H1 (cell line): ENCODE measurements around the gene DNAJC27. TPM values are rescaled to one million over a fixed set of nuclear protein-coding genes. Genes with fewer than 3 reads are reported as not detected.

Experiments used
- CTCF ChIA-PET: fragments of 300-600 bp; sonication (Branson Sonifier 250); formaldehyde crosslinking; loops from one replicate; lab custom pipeline; 2021; ENCODE audit not compliant: partially characterized antibody; lab: Charles Lee
- POLR2A ChIA-PET: fragments of 300-600 bp; sonication (Branson Sonifier 250); formaldehyde crosslinking; loops from one replicate; lab custom pipeline; 2021; ENCODE audit warnings: inconsistent platforms; ENCODE audit not compliant: partially characterized antibody; lab: Charles Lee
- DNase-seq, 2 experiments: peaks; one replicate each; pipeline versions ENCODE4 v3.0.0 to v3.0.0-alpha.2; 2010 to 2022; ENCODE audit warnings: low spot score in 2 of 2, low read depth in 1 of 2, mixed read lengths in 1 of 2
- FAIRE-seq: peaks from 2 replicates; lab custom pipeline; 2011; peaks lifted over from hg19 to GRCh38; lab: Jason Lieb, UNC
- H2AFZ ChIP-seq: 2 replicates; pipeline ENCODE4 v1.8.1; 2012; ENCODE audit warnings: low read length, inconsistent platforms
- H2AK5ac ChIP-seq: 2 replicates; pipeline ENCODE4 v1.6.1; 2013; ENCODE audit warnings: low read depth, low read length
- H2BK120ac ChIP-seq: replicated peaks from 2 replicates; pipeline ENCODE3; 2013; ENCODE audit warnings: low read depth, low read length, inconsistent platforms
- H2BK12ac ChIP-seq: 2 replicates; pipeline ENCODE4 v1.6.1; 2013; ENCODE audit warnings: low read depth, low read length
- H2BK15ac ChIP-seq: 2 replicates; pipeline ENCODE4 v1.6.1; 2013; ENCODE audit warnings: low read length
- H2BK20ac ChIP-seq: 2 replicates; pipeline ENCODE4 v1.6.1; 2013; ENCODE audit warnings: low read length
- H2BK5ac ChIP-seq: 2 replicates; pipeline ENCODE4 v1.6.1; 2013; ENCODE audit warnings: low read depth, low read length
- H3K14ac ChIP-seq: 2 replicates; pipeline ENCODE4 v1.6.1; 2013; ENCODE audit warnings: inconsistent platforms; ENCODE audit not compliant: insufficient read length
- H3K18ac ChIP-seq: 2 replicates; pipeline ENCODE4 v1.6.1; 2013; ENCODE audit warnings: low read length; ENCODE audit errors: extremely low read depth
- H3K23ac ChIP-seq: 2 replicates; pipeline ENCODE4 v1.6.1; 2013; ENCODE audit warnings: inconsistent platforms; ENCODE audit not compliant: insufficient read length
- H3K23me2 ChIP-seq: 2 replicates; pipeline ENCODE4 v1.6.1; 2013; ENCODE audit warnings: low read depth, low read length
- H3K27ac ChIP-seq: 2 replicates; pipeline ENCODE4 v1.6.1; 2011; ENCODE audit warnings: low read depth, low read length, inconsistent platforms
- H3K27me3 ChIP-seq, 4 experiments: replicated peaks in 1 of 4; 1 replicate in 1 of 4; 2 replicates in 3 of 4; pipeline versions ENCODE4 v1.6.1 to v1.8.1; 2011 to 2013; ENCODE audit warnings: low read length in 3 of 4, mild to moderate bottlenecking in 3 of 4, inconsistent platforms in 2 of 4, mixed read lengths in 2 of 4, moderate library complexity in 1 of 4; ENCODE audit not compliant: control insufficient read depth in 3 of 4, insufficient read depth in 3 of 4; ENCODE audit errors: extremely low read depth in 1 of 4
- H3K36me3 ChIP-seq, 4 experiments: 2 replicates each; pipeline versions ENCODE4 v1.6.1 to v1.8.1; 2011 to 2013; ENCODE audit warnings: mild to moderate bottlenecking in 4 of 4, low read length in 3 of 4, moderate library complexity in 2 of 4, control low read depth in 1 of 4, inconsistent platforms in 1 of 4; ENCODE audit not compliant: insufficient read depth in 4 of 4, control insufficient read depth in 2 of 4
- H3K4ac ChIP-seq: replicated peaks from 2 replicates; pipeline ENCODE3; 2013; ENCODE audit warnings: low read length, low read depth, mixed read lengths, inconsistent platforms; ENCODE audit not compliant: insufficient read length
- H3K4me1 ChIP-seq, 4 experiments: replicated peaks in 1 of 4; 1 replicate in 1 of 4; 2 replicates in 3 of 4; pipeline versions ENCODE4 v1.6.1 to v1.8.1; 2011 to 2013; ENCODE audit warnings: low read length in 3 of 4, inconsistent platforms in 2 of 4, mixed read lengths in 1 of 4; ENCODE audit not compliant: insufficient read depth in 4 of 4, control insufficient read depth in 3 of 4
- H3K4me2 ChIP-seq, 2 experiments: 2 replicates each; pipeline versions ENCODE4 v1.6.1 to v1.8.1; 2011 to 2013; ENCODE audit warnings: low read depth in 2 of 2, low read length in 2 of 2, control low read depth in 1 of 2, inconsistent platforms in 1 of 2, mild to moderate bottlenecking in 1 of 2; ENCODE audit not compliant: insufficient read depth in 1 of 2
- H3K4me3 ChIP-seq, 4 experiments: fragments of 200-600, 300-600 bp in 1 of 4; sonication (generic), shearing (Covaris generic), sonication (Bioruptor Twin) in 1 of 4; 2 replicates each; pipeline versions ENCODE4 v1.5.1 to v1.8.1; 2011 to 2016; ENCODE audit warnings: low read length in 4 of 4, low read depth in 3 of 4, control low read depth in 2 of 4, inconsistent platforms in 2 of 4, mild to moderate bottlenecking in 2 of 4, mixed read lengths in 1 of 4, moderate library complexity in 1 of 4; ENCODE audit not compliant: insufficient read depth in 2 of 4; ENCODE audit errors: extremely low read depth in 1 of 4
- H3K56ac ChIP-seq: replicated peaks from 2 replicates; pipeline ENCODE3; 2013; ENCODE audit warnings: low read depth, mild to moderate bottlenecking, mixed read lengths, low read length, inconsistent platforms; ENCODE audit not compliant: insufficient read length
- H3K79me1 ChIP-seq: 2 replicates; pipeline ENCODE4 v1.6.1; 2013; ENCODE audit warnings: low read depth, low read length, control low read depth
- H3K79me2 ChIP-seq, 2 experiments: 2 replicates each; pipeline versions ENCODE4 v1.6.1 to v1.8.1; 2012 to 2013; ENCODE audit warnings: low read length in 2 of 2, mild to moderate bottlenecking in 2 of 2, inconsistent platforms in 1 of 2; ENCODE audit not compliant: insufficient read depth in 2 of 2, control insufficient read depth in 1 of 2
- H3K9ac ChIP-seq, 4 experiments: replicated peaks in 1 of 4; 1 replicate in 1 of 4; 2 replicates in 3 of 4; pipeline versions ENCODE4 v1.6.1 to v1.8.1; 2011 to 2013; ENCODE audit warnings: low read depth in 3 of 4, low read length in 3 of 4, control low read depth in 2 of 4, mild to moderate bottlenecking in 2 of 4, moderate library complexity in 2 of 4, inconsistent platforms in 1 of 4; ENCODE audit errors: extremely low read depth in 1 of 4
- H3K9me3 ChIP-seq, 2 experiments: 2 replicates each; pipeline versions ENCODE4 v1.6.1 to v1.8.1; 2012 to 2013; ENCODE audit warnings: mild to moderate bottlenecking in 2 of 2, moderate library complexity in 2 of 2, control low read depth in 1 of 2, inconsistent platforms in 1 of 2, low read depth in 1 of 2, low read length in 1 of 2, mixed read lengths in 1 of 2; ENCODE audit not compliant: insufficient read depth in 2 of 2
- H4K20me1 ChIP-seq, 2 experiments: replicated peaks in 1 of 2; 2 replicates each; pipeline versions ENCODE3 to v1.8.1; 2011 to 2013; ENCODE audit warnings: inconsistent platforms in 2 of 2, low read length in 2 of 2, mild to moderate bottlenecking in 1 of 2; ENCODE audit not compliant: insufficient read depth in 2 of 2, control insufficient read depth in 1 of 2
- H4K5ac ChIP-seq: 2 replicates; pipeline ENCODE4 v1.6.1; 2013; ENCODE audit warnings: low read length, low read depth, mixed read lengths, inconsistent platforms; ENCODE audit not compliant: insufficient read length
- H4K8ac ChIP-seq: 2 replicates; pipeline ENCODE4 v1.8.0; 2013; ENCODE audit warnings: mild to moderate bottlenecking, moderate library complexity, low read length, inconsistent platforms; ENCODE audit not compliant: insufficient read depth; ENCODE audit errors: extremely low read depth
- H4K91ac ChIP-seq: replicated peaks from 2 replicates; pipeline ENCODE3; 2013; ENCODE audit warnings: low read length, mixed read lengths, inconsistent platforms; ENCODE audit not compliant: insufficient read length
- BCL11A ChIP-seq, 2 experiments: IDR thresholded peaks; one replicate each; pipeline ENCODE4 v1.6.1; 2011; ENCODE audit warnings: low read depth in 2 of 2, low read length in 2 of 2, mild to moderate bottlenecking in 2 of 2
- EGR1 ChIP-seq: IDR thresholded peaks from 2 replicates; pipeline ENCODE4 v1.6.1; 2011; ENCODE audit warnings: low read depth, low read length, borderline replicate concordance
- GABPA ChIP-seq: IDR thresholded peaks from 2 replicates; pipeline ENCODE4 v1.6.1; 2011; ENCODE audit warnings: mild to moderate bottlenecking, low read length, moderate library complexity, borderline replicate concordance; ENCODE audit not compliant: insufficient read depth
- GTF2F1 ChIP-seq: IDR thresholded peaks from 2 replicates; pipeline ENCODE4 v1.6.1; 2012; ENCODE audit warnings: low read depth, low read length, improper control_type of control experiment, borderline replicate concordance
- POU5F1 ChIP-seq: IDR thresholded peaks from 2 replicates; pipeline ENCODE4 v1.6.1; 2011; ENCODE audit warnings: low read depth, mild to moderate bottlenecking, low read length, moderate library complexity
- RFX5 ChIP-seq: IDR thresholded peaks from 2 replicates; pipeline ENCODE4 v1.6.1; 2011; ENCODE audit warnings: low read depth, low read length, improper control_type of control experiment, borderline replicate concordance
- SP1 ChIP-seq: IDR thresholded peaks from 2 replicates; pipeline ENCODE4 v1.6.1; 2011; ENCODE audit warnings: low read depth, low read length
- SRF ChIP-seq: IDR thresholded peaks from 2 replicates; pipeline ENCODE4 v1.6.1; 2011; ENCODE audit warnings: mild to moderate bottlenecking, low read depth, low read length, moderate library complexity
- SUZ12 ChIP-seq: fragments of 200-600 bp; sonication (generic); IDR thresholded peaks from 2 replicates; pipeline ENCODE4 v1.6.1; 2012; ENCODE audit warnings: mild to moderate bottlenecking, inconsistent platforms, low read length, moderate library complexity, mixed read lengths
- TBP ChIP-seq: IDR thresholded peaks from 2 replicates; pipeline ENCODE4 v1.6.1; 2011; ENCODE audit warnings: low read depth, low read length, improper control_type of control experiment
- TCF12 ChIP-seq: IDR thresholded peaks from 2 replicates; pipeline ENCODE4 v1.6.1; 2011; ENCODE audit warnings: low read depth, mild to moderate bottlenecking, low read length
- WGBS, 2 experiments: shearing (Covaris generic) in 1 of 2; methylation state at CpG; one replicate each; pipeline versions ENCODE4 v1.1.6 to v1.1.7; 2013 to 2015; ENCODE audit warnings: low lambda C conversion rate in 2 of 2, mixed read lengths in 2 of 2, inconsistent platforms in 1 of 2, low coverage in 1 of 2, missing lambda C conversion rate in 1 of 2; ENCODE audit not compliant: insufficient replicate concordance in 2 of 2, insufficient coverage in 1 of 2, insufficient read length in 1 of 2; ENCODE audit errors: extremely low coverage in 1 of 2, missing lambda C conversion rate in 1 of 2; 5-methylcytosine and 5-hydroxymethylcytosine counted together
- polyA plus RNA-seq, 7 experiments: library from polyadenylated mRNA; depleted of rRNA in 3 of 7; stranded (reverse) in 5 of 7; unstranded in 2 of 7; fragments of >200 nt in 5 of 7; fragments of 200-250 nt in 2 of 7; gene quantifications; 1 replicate in 5 of 7; 2 replicates in 1 of 7; 4 replicates in 1 of 7; pipeline versions ENCODE4 v1.2.1 to v1.2.3, GENCODE V29; 2011 to 2013; ENCODE audit warnings: missing spikeins in 2 of 7, mixed read lengths in 2 of 7
- total RNA-seq: library from RNA; stranded (reverse); fragmentation: NEBNext Ultra II Directional; extraction: Animal tissue kit (Norgen Biotek cat#: 25700); gene quantifications from 2 replicates; pipeline ENCODE4 v1.2.1, GENCODE V29; 2021
- TF ChIP-seq, protein P1 (sequence below): IDR thresholded peaks from 2 replicates; pipeline ENCODE4 v1.6.1; 2012; ENCODE audit warnings: inconsistent platforms
- TF ChIP-seq, protein P2 (sequence below): IDR thresholded peaks from 2 replicates; pipeline ENCODE4 v1.6.1; 2012; ENCODE audit warnings: inconsistent platforms

Gene DNAJC27
- total and polyA plus RNA-seq, 2 of the 8 experiments (the other 6 are each of a cell fraction or from before 2014, with no cell fraction given): 1.4 to 4.5 TPM

DNA sequence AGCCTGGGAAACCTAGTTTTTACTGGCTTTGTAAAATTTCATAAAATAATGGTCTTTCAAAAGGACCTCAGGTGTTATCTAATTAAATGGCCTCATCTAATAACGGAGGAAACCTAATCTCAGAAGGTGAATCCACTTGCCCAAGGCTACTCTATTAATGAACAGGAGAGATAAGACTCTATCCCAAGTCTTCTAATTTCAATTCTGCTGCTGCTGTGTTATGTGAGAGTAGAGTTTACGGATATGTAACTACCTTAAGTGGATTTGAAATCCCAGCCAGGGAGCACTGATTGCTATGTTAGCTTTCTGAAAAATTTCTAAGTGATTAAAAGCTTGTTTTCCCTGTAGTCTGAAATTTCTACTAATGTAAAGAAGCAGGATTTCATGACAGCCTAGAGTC, 34.5 kb downstream of the DNAJC27 start:
- Histone ChIP-seq H3K4ac (no peak overlapping the region), H3K56ac (no peak overlapping the region), H3K9ac (no peak overlapping the region), H4K5ac (no peak overlapping the region), H2BK15ac (no peak overlapping the region), H3K79me1 (no peaks in the 10 kb centered on the region), H3K14ac (no peak overlapping the region), H2AK5ac (no peak overlapping the region), H3K79me2 (no peaks in the 10 kb centered on the region), H2BK12ac (no peak overlapping the region), H2BK20ac (no peak overlapping the region), H3K4me2 (no peak overlapping the region), H3K23me2 (no peaks in the 10 kb centered on the region), H4K91ac (no peak overlapping the region), H2AFZ (no peak overlapping the region), H3K18ac (no peak overlapping the region), H2BK5ac (no peak overlapping the region), H4K8ac (no peak overlapping the region), H4K20me1 (no peaks in the 10 kb centered on the region), H3K36me3 (no peaks in the 10 kb centered on the region), H3K23ac (no peak overlapping the region), H3K9me3 (no peaks in the 10 kb centered on the region), H3K27ac (no peak overlapping the region), H2BK120ac (no peak overlapping the region), H3K27me3 (no peaks in the 10 kb centered on the region; a peak in 1 of 7 replicates), H3K4me1 (peaks cover 0 to 2% (median 0%) of the 10 kb centered on the region in 4 experiments; a peak in 1 of 7 replicates), H3K4me3 (no peak overlapping the region)
- WGBS, 2 experiments: 84% methylated on average over 2 of the region's 2 CpGs; no CpG with 5 or more reads in 1 of the 2 experiments
- no peak for DNase-seq
- CTCF ChIA-PET: no interaction called here
- FAIRE-seq: no peak
- POLR2A ChIA-PET: interaction anchor here (1.2 kb wide), 1 partner anchor 145 kb away, joined by 4 read pairs; the partner anchor contains the start of gene PTRHD1
- no peak for TF ChIP-seq GABPA
- no peak for TF ChIP-seq SP1
- TF ChIP-seq BCL11A (IDR thresholded peaks at IDR 0.05; ENCODE audit: low read depth in 2 of 2, low read length in 2 of 2): no peak
- no peak for TF ChIP-seq SRF
- TF ChIP-seq TBP: no peak
- no peak for TF ChIP-seq POU5F1
- TF ChIP-seq, protein P1, sequence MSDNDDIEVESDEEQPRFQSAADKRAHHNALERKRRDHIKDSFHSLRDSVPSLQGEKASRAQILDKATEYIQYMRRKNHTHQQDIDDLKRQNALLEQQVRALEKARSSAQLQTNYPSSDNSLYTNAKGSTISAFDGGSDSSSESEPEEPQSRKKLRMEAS: no peak
- no peak for TF ChIP-seq EGR1
- TF ChIP-seq, protein P2, sequence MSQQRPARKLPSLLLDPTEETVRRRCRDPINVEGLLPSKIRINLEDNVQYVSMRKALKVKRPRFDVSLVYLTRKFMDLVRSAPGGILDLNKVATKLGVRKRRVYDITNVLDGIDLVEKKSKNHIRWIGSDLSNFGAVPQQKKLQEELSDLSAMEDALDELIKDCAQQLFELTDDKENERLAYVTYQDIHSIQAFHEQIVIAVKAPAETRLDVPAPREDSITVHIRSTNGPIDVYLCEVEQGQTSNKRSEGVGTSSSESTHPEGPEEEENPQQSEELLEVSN: no peak
- no peak for TF ChIP-seq RFX5
- no peak for TF ChIP-seq GTF2F1
- no peak for TF ChIP-seq SUZ12
- no peak for TF ChIP-seq TCF12
